Type B pancreatic cell (in vitro differentiated cells): ENCODE data around the gene TMEM234. TPM values are rescaled to one million over a fixed set of nuclear protein-coding genes. Genes with fewer than 3 reads are reported as not detected.

ENCODE experiments used
- DNase-seq: peaks from one replicate; pipeline ENCODE4 v3.0.0; 2021; ENCODE audit warnings: mixed read lengths; ENCODE audit not compliant: unreplicated experiment; ENCODE audit errors: extremely low spot score
- H3K27ac Mint-ChIP-seq: 2 replicates; pipeline ENCODE4 v1.8.0; 2021; ENCODE audit warnings: mild to moderate bottlenecking, mixed read lengths
- H3K27me3 Mint-ChIP-seq: 2 replicates; pipeline ENCODE4 v1.8.0; 2021; ENCODE audit warnings: mixed read lengths
- H3K36me3 Mint-ChIP-seq: 2 replicates; pipeline ENCODE4 v1.8.0; 2021; ENCODE audit warnings: mixed read lengths
- H3K4me1 Mint-ChIP-seq: one replicate; pipeline ENCODE4 v1.8.0; 2021; ENCODE audit warnings: mixed read lengths; ENCODE audit not compliant: unreplicated experiment
- H3K4me3 Mint-ChIP-seq: 2 replicates; pipeline ENCODE4 v1.8.0; 2021; ENCODE audit warnings: mild to moderate bottlenecking, mixed read lengths
- H3K9me3 Mint-ChIP-seq: 2 replicates; pipeline ENCODE4 v1.8.0; 2021; ENCODE audit warnings: mixed read lengths
- CTCF ChIP-seq: fragments of 200-600 bp; sonication (generic); conservative IDR thresholded peaks from 2 replicates; pipeline ENCODE4 v1.5.0; 2021; ENCODE audit warnings: antibody characterized with exemption, mild to moderate bottlenecking
- total RNA-seq: library from RNA; stranded (reverse); gene quantifications from 2 replicates; pipeline ENCODE4 v1.2.1, GENCODE V29; 2021; ENCODE audit warnings: low replicate concordance

The TMEM234 gene
- total RNA-seq, 1 donor from 2014 or later = 35.4 TPM

GRCh38 chr1:32197074-32197473 lies 25.1 kb downstream of the TMEM234 start:
- Mint-ChIP-seq H3K27ac (peak overlapping the region; percentile 23), H3K36me3 (peaks cover 16% of the 10 kb centered on the region), H3K9me3 (no peaks in the 10 kb centered on the region), H3K4me3 (no peak overlapping the region), H3K4me1 (peaks cover 25% of the 10 kb centered on the region), H3K27me3 (no peaks in the 10 kb centered on the region)
- no peak for DNase-seq
- no peak for TF ChIP-seq CTCF

DNA sequence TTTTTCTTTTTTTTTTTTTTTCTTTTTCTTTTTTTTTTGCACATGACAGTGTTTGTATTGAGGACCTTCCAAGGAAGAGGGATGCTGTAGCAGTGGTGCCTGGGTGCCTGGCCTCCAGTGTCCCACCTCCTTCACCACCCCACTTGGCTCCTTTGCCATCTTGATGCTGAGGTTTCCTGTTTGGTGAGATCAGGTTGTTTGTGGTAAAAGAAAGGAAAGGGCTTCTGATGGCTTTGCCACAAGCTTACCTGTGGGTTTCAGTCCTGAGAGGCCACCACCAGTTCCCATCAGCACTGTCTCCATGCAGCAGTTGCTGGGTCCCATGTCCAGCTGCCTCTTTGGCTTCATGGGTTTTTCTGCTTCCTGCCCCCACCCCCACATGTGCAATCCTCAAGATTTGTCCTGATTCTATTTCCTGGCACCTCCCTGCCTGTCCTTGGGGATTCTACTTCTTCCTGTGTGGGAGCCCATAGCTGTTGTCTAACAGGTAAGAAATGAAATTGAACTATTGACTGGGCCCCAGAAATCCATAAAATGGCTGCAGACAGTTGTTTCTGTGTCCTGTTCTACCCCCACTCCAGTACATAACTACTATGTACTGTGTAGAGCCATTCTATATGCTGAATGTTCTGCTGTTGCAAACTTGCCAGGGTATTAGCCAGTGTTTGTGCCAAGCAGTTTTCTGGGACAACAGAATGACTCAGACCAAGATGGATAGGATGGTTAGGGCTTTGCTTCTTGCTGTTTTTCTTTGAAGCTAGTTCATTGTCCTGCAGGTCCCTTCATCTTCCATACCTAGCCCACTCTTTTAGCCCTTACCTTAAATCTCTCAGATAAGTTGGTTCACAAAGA lies 26.0 kb downstream of the TMEM234 start:
- peaks cover 17% of the 10 kb centered on the region for H3K4me1 Mint-ChIP-seq
- no peaks in the 10 kb centered on the region for H3K9me3 Mint-ChIP-seq
- peaks cover 25% of the 10 kb centered on the region for H3K36me3 Mint-ChIP-seq
- TF ChIP-seq CTCF = no peak
- H3K27me3 Mint-ChIP-seq = no peaks in the 10 kb centered on the region
- no peak for DNase-seq
- H3K27ac Mint-ChIP-seq = peak overlapping the region; percentile 23
- H3K4me3 Mint-ChIP-seq = no peak overlapping the region

- H3K4me3 Mint-ChIP-seq = no peak overlapping the region
- no peaks in the 10 kb centered on the region for H3K9me3 Mint-ChIP-seq
- no peak overlapping the region for H3K27ac Mint-ChIP-seq
- no peaks in the 10 kb centered on the region for H3K27me3 Mint-ChIP-seq
- DNase-seq = no peak
- H3K36me3 Mint-ChIP-seq = peaks cover 26% of the 10 kb centered on the region
- TF ChIP-seq CTCF = no peak
- H3K4me1 Mint-ChIP-seq = peaks cover 17% of the 10 kb centered on the region
Observed at GRCh38 chr1:32195531-32195930, 26.6 kb downstream of the TMEM234 start.

DNA sequence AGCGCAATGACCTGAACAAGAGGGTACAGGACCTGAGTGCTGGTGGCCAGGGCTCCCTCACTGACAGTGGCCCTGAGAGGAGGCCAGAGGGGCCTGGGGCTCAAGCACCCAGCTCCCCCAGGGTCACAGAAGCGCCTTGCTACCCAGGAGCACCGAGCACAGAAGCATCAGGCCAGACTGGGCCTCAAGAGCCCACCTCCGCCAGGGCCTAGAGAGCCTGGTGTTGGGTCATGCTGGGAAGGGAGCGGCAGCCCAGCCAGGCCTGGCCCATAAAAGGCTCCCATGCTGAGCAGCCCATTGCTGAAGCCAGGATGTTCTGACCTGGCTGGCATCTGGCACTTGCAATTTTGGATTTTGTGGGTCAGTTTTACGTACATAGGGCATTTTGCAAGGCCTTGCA lies 27.2 kb downstream of the TMEM234 start:
- no peaks in the 10 kb centered on the region for H3K9me3 Mint-ChIP-seq
- H3K4me3 Mint-ChIP-seq = no peak overlapping the region
- H3K27me3 Mint-ChIP-seq = no peaks in the 10 kb centered on the region
- H3K27ac Mint-ChIP-seq = no peak overlapping the region
- peaks cover 13% of the 10 kb centered on the region for H3K4me1 Mint-ChIP-seq
- H3K36me3 Mint-ChIP-seq = peaks cover 29% of the 10 kb centered on the region
- TF ChIP-seq CTCF = no peak
- DNase-seq = no peak

DNA sequence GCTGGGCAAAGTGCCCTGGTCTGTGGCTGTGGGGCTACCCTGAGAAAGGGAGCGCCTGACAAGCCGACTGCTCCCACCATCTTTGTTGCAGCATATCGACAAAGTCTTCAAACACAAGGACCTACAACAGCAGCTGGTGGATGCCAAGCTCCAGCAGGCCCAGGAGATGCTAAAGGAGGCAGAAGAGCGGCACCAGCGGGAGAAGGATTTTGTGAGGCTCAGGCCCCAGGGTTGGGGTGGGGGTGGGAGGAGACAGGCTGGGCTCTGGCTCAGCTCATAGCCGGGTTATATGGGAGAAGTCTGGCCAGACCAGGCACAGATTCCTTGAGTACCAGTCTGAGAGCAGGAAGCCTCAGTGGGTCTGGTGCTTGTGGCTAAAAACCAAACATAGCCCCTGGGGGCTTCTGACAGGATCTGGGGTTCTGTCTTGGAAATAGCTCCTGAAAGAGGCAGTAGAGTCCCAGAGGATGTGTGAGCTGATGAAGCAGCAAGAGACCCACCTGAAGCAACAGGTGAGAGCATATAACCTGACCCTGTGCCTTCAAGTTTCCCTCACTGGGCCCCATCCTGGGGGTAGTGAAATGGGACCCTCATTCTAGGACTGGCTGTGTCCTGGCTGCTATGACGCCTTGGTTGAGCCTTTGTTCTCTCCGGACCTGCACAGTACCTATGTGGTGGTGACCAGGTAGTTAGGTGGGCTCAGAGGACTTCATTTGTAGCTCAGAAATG lies 29.8 kb downstream of the TMEM234 start:
- TF ChIP-seq CTCF = no peak
- Mint-ChIP-seq H3K4me1 (peaks cover 2% of the 10 kb centered on the region), H3K27me3 (no peaks in the 10 kb centered on the region), H3K4me3 (no peak overlapping the region), H3K27ac (no peak overlapping the region), H3K36me3 (peaks cover 31% of the 10 kb centered on the region), H3K9me3 (no peaks in the 10 kb centered on the region)
- DNase-seq = no peak
